RKO (cell line): ENCODE measurements around the gene REV3L.
"Not testable (repeated sequence)": the region's sequence is repeated elsewhere in the genome, so short reads cannot be mapped to it uniquely, and the experiment has no call there.

Experiments
- DNase-seq: peaks from one replicate; pipeline ENCODE4 v3.0.0-alpha.2; 2016; ENCODE audit warnings: low spot score

The REV3L gene

DNA sequence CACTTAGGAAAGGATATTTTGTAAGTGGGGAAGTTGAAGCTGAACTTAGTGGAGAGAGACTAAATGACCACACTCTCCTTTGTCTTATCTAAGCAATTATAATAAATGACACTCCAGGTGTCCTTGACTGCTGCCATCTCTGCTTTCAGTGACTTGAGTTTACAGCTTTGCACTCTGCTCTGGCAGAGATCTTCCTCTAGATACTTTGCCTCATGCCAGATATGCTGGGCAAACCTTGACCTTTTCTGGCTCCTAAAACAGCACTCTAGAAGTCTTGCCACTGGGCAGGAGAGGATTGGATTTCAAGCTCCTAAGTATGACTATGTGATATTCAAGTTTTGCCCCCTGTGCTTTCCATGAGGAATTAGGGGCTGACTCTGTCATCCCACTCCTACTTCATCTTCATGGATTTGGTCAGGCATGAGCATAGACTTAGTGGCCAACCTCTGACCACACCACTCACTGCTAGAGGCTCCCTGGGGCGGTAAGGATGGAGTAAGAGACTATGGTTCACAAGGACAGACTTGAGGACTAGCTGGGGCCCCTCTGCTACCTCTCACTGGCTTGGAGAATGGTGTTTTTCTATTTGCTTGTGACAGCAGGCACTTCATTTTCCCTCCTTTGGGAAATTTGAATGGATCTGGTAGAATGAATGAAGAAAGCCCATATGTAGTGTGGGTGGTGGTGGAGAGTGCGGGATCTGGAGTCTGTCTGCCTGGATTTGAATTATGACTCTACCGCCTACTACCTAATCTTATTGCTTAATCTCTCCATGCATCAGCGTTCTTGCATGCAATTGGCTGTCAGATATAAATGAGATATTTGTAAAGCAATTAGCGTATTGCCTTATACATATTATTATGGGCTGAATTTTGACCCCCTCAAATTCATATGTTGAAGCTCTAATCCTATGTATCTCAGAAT is 191.4 kb downstream of the REV3L start:
- no peak for DNase-seq

DNA sequence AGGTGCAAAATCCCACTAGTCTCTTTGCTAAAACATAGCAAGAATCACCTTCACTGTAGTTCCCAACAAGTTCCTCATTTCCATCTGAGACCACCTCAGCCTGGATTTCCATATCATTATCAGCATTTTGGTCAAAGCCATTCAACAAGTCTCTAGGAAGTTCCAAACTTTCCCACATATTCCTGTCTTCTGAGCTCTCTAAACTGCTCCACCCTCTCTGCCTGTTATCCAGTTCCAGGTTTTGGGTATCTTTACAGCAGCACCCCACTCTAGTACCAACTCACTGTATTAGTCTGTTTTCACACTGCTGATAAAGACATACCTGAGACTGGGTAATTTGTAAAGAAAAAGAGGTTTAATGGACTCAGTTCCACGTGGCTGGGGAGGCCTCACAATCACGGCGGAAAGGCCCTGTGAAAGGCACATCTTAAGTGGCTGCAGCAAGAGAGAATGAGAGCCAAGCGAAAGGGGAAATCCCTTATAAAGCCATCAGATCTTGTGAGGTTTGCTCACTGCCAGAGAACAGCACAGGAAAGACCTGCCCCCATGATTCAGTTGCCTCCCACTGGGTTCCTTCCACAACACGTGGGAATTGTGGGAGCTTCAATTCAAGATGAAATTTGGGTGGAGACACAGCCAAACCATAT is 192.2 kb downstream of the REV3L start:
- not testable (repeated sequence) for DNase-seq

DNA sequence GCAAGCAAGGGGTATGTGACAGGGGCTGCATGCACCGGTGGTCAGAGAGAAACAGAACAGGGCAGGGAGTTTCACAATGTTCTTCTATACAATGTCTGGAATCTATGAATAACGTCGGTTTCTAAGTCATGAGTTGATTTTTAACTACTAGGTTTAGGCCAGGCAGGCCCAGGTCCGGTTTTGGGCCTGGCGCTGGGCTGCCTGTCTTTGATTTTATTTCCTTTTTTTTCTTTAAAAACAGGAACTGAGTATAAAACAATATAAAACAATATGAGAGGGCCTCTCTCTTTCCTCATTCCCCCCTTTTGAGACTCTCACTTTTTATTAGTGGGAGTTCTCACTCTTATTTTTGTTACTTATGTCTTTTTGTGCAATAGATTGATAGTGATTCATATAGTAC is 198.7 kb downstream of the REV3L start:
- DNase-seq: not testable (repeated sequence)

DNA sequence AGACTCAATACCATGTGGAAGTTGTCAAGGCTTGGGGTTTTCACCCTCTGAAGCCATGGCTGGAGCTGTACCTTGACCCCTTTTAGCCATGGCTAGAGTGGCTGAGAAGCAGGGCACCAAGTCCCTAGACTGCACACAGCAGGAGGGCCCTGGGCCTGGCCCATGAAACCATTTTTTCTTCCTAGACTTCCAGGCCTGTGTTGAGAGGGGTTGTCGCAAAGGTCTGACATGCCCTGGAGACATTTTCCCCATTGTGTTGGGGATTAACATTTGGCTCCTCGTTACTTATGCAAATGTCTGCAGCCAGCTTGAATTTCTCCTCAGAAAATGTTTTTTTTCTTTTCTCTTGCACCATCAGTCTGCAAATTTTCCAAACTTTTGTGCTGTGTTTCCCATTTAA is 199.3 kb downstream of the REV3L start:
- DNase-seq: no peak

DNA sequence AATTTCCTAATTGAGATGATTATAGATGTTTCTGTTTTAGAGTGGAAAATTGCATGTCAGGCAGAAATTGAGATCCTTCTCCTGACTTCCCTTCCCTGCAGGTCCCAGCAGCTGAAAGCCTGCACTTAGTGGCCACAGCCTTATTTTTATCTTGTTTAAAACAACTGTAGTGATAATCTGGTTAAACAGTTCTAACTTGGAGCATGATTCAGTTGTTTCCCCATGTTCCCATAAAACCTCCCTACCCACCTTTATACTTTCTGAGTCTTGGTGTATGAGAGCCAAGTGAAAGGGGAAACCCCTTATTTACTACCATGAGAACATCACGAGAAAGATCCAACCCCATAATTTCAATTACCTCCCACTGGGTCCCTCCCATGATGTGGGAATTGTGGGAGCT is 200.5 kb downstream of the REV3L start:
- no peak for DNase-seq

DNA sequence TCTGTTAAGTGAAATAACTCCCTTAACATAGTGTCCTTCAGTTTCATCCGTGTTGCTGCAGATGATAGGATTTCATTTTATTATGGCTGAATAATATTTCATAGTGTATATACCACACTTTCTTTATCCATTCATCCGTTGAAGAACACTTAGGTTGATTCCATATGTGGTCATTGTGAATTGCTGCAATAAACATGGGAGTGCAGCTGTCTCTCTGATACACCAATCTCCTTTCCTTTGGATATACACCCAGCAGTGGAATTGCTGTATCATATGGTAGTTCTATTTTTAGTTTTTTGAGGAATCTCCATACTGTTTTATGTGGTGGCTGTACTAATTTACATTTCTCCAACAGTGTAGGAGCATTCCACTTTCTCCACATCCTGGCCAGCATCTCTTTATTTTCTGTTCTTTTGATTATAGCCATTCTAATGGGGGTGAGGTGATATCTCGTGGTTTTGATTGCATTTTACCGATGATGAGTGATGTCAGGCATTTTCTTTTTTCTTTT is 202.5 kb downstream of the REV3L start:
- DNase-seq: no peak

DNA sequence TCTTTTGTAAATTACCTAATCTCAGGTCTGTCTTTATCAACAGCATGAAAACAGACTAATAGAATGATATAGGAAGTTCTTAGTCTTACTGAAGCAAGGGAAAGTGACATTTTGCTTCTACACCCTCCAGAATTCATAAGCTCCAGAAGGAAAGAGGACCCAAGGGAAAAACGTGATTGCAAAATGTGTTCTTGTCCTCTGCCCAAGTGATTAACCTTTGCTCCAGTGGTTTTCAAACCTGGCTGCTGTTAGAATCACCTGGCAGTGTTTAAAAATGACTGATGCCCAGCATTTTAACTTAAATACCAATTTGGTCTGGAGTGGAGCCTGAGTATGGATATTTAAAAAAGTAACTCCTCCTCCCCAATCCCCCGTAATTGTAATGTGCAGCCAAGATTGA is 204.3 kb downstream of the REV3L start:
- no peak for DNase-seq

DNA sequence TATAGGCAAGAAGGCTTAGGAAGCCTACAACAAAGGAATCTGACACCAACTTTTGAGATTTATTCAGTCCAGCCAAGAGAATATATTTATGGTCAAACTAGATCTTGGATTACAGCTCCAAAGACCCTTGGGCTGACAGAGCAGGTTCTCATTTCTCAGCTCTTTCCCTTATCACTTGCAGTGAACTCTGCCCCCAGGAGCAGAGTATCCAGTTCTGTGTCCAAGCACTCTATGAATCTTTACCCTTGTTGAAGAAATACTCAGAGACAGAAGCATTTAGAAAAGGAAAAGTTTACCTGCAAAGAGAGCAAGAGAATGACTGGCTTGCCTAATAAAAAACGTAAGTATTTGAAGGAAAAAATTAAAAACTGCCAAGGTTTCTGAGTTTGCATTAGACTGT is 205.2 kb downstream of the REV3L start:
- DNase-seq: no peak

DNA sequence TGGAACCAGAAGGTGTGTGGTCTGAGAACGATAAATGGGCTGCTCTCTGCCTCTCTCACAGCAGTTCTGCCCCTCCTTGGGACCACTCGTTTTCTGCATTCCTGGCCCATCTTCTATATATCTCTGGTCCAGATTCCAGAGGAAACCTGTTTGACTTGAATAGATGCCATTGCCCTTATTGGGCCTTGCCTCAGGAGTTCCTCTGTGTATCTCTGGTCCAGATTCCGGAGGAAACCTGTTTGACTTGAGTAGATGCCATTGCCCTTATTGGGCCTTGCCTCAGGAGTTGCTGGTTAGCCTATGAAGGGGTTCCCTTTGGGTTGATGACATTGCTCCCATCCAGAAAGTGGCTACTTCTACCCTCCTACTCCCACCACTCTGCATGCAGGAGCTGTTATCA is 206.3 kb downstream of the REV3L start:
- DNase-seq: no peak

DNA sequence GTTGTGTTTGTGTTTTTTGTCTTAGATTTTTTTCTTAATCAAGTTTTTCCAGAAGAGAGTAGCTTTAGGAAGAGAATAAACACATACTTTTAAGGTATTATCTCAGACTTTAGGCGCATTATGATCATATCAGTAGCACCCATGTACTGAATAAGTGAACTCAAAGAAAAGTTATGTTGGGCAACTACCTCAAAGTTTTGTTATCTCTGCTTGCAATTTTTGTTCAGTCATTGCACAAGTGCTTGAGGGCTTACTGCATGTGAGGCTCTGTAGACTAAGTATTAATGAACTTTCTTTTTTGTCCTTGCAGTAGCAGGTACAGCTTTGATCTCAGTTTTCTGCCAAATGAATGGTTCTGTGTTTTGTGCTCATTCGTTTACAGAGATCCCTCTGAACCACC is 206.7 kb downstream of the REV3L start:
- DNase-seq: no peak

DNA sequence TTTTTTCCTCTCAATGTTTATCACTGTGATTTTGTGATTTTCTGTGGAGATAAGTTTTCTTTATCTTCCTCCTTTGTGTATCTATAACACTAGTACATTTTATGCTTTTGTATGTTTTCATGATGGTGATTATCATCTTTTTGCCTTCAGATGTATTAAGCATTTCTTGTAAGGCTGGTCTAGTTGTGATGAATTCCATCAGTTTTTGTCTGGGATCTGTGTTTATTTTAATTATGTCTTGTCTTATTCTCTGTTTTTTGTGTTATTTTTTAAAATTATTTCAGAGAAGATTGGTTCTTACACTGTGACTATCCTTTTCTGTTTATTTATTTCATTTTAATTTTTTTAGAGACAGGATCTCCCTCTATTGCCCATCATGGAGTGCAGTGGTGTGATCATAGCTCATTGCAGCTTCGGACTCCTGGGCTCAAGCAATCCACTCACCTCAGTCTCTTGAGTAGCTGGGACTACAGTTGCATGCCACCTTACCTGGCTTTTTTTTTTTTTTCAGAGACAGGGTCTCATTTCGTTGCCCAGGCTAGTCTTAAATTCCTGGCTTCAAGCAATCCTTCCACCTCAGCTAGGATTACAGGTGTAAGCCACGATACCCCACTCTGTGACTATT is 208.3 kb downstream of the REV3L start:
- DNase-seq: no peak

DNA sequence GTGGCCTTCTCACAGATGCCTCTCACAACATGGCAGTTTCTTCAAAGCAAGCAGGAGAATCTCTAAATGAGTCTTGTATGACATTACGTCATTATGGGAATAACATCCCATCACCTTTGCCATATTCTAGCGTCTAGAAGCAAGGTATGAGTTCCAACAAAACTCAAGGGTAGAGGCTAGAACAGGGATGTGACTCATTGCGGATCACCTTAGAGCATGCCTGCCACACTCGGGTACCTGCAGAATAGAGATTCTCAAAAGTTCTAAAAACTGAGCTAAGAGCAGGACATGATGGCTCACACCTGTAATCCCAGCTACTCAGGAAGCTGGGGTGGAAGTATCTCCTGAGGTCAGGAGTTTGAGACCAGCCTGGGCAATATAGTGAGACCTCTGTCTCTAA is 212.9 kb downstream of the REV3L start:
- DNase-seq: no peak

DNA sequence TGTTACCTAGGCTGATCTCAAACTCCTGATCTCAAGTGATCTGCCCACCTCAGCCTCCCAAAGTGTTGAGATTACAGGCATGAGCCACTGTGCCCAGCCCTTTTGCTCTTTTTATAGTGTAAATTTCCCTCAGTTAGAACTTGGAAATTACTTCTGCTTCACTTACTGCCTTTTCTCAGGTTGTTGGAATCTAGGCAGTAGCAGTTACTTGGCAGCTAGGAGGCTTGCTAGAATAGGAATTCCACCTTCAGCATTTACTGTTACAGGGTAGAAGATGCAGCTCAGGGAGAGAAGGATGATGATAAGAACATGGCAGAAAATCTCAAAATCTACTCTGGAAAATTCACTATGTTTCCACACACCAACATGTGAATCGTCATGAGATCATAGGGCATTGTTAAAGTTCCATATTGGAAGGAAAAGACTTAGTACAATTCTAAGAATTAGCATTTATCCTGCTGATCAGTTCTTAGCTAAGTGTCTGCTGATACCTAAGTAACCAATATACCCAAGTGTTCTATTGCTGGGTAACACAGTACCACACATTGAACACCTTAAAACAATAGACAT is 213.5 kb downstream of the REV3L start:
- DNase-seq: no peak

DNA sequence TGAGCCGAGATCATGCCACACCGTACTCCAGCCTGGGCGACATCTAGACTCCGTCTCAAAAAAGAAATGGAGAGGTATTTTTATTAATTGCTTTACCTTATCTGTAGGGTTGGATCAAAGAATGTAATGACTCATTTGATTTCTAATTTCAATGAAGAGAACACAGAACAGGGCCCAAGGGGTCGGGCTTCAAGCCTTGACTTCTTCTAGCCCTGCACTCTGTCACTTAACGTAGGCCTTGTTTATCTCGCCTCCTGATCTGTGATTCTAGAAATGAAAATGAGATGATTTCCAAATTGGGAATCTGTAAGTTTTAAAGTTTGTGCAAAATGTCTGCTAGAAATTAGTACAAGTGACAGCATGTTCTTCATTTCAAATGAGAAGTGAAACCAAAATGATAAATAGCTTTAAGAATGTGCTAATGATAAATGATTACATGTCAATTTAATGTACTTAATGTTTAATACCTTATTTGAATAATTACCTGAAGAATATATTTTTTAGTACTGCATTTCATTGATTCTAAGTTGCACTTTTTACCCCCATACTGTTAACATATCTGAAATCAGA is 215.2 kb downstream of the REV3L start:
- DNase-seq: no peak

DNA sequence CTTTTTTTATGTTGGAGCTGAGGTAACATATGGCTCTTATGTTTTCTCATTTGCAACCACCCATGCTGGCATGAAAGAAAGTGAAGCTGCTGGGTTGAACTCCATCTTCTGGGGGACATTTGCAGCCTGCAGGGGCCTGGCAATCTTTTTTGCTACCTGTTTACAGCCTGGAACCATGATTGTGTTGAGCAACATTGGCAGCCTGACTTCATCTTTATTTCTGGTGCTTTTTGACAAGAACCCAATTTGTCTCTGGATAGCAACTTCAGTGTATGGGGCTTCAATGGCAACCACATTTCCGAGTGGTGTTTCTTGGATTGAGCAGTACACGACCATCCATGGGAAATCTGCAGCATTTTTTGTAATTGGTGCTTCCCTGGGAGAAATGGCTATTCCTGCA is 216.7 kb downstream of the REV3L start:
- DNase-seq: no peak

DNA sequence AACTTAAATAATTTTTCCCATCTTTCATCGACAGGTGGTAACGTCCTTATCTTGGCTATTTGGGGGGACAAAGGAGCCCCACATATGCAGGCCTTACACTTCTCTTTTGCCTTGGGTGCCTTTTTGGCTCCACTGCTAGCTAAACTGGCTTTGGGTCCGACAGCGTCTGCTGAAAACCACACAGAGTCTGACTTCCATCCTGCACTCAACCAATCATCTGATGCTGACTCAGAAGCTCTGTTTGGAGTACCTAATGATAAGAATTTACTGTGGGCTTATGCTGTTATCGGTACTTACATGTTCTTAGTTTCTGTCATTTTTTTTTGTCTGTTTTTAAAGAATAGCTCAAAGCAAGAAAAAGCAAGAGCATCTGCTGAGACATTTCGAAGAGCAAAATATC is 217.2 kb downstream of the REV3L start:
- no peak for DNase-seq

DNA sequence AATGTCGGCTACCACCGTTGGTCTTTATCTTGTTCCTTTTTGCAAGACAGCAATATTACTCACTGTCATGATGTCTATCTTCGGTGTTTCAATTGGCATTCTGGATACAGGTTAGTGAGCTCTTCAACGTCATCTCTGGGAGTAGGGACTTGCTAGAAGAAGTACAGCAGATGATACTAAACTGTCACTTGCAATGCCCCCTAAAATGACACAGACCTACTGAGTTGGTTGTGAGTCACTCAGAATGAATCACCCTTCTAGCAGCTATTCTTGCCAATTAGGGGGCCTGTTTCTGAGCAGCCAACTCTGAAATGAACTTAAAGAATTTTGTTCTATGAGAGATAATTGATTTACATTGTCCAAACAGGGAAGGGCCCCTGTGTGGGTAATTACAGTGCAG is 219.2 kb downstream of the REV3L start:
- DNase-seq: peak; percentile 90

DNA sequence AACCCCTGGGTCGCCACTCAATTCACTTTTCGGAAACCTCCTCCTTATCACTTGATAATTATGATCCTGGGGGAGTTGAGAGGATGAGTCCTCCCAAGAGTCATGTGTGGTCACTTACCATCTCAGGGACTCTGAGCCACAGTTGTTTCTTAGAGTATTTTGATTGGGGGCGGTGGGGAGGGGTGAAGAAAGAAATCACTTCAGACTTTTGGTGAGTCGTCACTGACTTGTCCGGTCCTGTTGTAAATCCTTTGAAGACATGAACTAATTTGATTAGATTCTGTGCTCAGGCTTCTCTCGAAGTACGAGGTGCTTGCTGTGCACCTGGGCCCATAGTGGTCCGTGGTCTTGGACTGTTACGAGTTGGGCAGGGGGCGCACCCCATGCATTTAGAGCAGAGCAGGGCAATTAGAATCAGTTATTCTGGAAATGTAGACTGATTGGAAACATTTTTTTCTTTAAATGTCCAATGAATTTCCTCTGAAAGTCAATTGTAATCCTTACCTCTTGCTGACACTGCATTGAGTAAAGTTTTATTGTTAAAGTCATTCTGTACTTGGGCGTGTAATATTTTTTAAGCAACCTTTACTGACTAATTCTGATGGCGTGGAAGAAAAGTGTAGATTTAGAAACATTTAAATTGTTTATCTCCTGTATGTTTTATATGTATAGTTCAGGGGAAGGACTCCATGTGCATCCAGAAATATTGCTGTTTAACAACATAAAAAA is 222.3 kb downstream of the REV3L start:
- peak; percentile 71 for DNase-seq

DNA sequence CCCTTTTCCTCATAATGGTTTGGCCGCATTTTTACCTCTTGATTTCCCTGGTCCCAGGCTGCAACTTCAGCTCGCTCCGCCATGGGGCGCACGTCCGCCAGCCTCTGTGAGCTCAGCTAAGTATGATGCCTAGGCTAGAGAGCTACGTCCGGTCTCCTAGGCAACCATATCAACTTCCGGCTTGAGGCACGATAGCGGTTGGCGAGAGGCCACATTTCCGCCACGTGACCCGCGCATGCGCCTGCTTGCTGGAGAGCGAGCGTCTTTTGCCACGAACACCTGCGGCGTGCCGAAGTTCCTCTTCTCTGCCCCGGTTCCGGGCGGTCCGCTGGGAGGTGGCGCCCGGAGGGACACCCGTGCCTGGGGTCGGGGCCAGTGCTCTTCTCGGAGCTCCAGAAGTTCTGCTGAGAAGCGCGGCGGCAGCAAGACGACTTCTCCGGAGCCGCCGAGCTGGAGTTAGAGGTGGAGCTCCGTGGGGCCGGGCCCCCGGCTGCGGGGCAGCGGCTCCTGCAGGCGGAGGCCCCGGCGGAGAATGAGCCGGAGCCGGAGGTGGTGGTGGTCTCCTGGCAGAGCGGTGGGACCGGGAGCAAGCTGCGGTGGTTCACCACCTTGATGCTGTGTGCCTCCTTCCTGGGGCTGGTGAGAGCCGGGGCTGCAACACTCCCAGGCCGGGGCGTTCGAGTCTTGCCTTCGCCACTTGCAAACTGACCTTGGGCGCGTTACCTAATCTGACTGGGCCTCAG is 223.8 kb downstream of the REV3L start:
- DNase-seq: peak; percentile 99

DNA sequence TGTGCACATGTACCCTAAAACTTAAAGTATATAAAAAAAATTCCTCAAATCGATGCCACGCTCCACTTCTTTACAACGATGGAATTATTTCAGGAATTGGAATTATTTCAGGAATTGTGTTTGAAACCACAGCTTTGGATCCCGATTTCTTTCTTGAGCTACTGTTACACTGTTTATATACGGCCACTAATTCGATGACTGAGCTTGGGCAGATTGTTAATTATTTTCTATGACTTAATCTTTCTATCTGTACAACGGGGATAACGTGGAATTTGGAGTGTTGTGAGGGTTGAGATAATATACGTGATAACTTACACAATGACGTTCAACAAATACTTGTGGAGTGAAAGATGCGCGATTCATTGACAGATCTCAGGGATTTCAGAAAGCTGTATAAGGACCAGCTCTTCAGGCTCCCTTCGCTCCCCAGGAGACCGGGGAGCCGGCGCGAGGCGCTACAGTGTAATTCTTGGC is 224.4 kb downstream of the REV3L start:
- no peak for DNase-seq

DNA sequence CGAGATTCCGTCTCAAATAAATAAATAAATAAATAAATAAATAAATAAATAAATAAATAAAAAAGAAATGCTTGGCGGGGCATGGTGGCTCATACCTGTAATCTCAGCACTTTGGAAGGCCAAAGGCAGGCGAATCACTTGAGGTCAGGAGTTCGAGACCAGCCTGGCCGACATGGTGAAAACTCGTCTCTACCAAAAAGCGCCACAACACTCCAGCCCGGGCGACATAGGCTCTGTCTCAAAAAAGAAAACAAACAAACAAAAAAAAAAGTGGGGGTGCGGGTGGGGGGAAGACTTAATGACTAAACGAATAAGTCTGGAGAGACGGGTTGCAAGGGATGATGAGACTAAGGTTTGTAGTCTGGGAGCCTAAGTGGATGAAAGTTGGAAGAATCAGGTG is 225.0 kb downstream of the REV3L start:
- DNase-seq: no peak
